ENCODE results near the gene PLCH2. TPM values are rescaled to one million over a fixed set of nuclear protein-coding genes. Genes with fewer than 3 reads are reported as not detected.

The PLCH2 gene
- total RNA-seq, 1 donor from 2014 or later: 61.4 TPM

DNA sequence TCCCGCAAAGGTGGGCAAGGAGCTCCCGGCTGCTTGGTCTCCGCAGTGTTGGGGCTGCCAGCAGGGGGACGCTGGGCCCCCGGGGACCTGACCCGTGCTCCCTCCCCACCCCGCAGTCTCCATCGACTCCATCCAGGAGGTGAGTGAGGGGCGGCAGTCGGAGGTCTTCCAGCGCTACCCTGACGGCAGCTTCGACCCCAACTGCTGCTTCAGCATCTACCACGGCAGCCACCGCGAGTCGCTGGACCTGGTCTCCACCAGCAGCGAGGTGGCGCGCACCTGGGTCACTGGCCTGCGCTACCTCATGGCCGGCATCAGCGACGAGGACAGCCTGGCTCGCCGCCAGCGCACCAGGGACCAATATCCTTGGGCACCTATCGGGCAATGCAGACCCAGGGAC lies 3.5 kb downstream of the PLCH2 start:
- no peak for DNase-seq
- Mint-ChIP-seq H3K27ac (ENCODE audit: unreplicated experiment) (no peak overlapping the region), H3K4me3 (ENCODE audit: unreplicated experiment) (no peak overlapping the region), H3K4me1 (ENCODE audit: low read depth, unreplicated experiment) (peaks cover 13% of the 10 kb centered on the region), H3K27me3 (ENCODE audit: unreplicated experiment) (peaks cover 3% of the 10 kb centered on the region), H3K36me3 (ENCODE audit: unreplicated experiment) (peaks cover 5% of the 10 kb centered on the region), H3K9me3 (ENCODE audit: unreplicated experiment) (peaks cover 5% of the 10 kb centered on the region)
- TF ChIP-seq, protein P1, sequence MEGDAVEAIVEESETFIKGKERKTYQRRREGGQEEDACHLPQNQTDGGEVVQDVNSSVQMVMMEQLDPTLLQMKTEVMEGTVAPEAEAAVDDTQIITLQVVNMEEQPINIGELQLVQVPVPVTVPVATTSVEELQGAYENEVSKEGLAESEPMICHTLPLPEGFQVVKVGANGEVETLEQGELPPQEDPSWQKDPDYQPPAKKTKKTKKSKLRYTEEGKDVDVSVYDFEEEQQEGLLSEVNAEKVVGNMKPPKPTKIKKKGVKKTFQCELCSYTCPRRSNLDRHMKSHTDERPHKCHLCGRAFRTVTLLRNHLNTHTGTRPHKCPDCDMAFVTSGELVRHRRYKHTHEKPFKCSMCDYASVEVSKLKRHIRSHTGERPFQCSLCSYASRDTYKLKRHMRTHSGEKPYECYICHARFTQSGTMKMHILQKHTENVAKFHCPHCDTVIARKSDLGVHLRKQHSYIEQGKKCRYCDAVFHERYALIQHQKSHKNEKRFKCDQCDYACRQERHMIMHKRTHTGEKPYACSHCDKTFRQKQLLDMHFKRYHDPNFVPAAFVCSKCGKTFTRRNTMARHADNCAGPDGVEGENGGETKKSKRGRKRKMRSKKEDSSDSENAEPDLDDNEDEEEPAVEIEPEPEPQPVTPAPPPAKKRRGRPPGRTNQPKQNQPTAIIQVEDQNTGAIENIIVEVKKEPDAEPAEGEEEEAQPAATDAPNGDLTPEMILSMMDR (IDR thresholded peaks at IDR 0.05; ENCODE audit: partially characterized antibody, unreplicated experiment): no peak

DNA sequence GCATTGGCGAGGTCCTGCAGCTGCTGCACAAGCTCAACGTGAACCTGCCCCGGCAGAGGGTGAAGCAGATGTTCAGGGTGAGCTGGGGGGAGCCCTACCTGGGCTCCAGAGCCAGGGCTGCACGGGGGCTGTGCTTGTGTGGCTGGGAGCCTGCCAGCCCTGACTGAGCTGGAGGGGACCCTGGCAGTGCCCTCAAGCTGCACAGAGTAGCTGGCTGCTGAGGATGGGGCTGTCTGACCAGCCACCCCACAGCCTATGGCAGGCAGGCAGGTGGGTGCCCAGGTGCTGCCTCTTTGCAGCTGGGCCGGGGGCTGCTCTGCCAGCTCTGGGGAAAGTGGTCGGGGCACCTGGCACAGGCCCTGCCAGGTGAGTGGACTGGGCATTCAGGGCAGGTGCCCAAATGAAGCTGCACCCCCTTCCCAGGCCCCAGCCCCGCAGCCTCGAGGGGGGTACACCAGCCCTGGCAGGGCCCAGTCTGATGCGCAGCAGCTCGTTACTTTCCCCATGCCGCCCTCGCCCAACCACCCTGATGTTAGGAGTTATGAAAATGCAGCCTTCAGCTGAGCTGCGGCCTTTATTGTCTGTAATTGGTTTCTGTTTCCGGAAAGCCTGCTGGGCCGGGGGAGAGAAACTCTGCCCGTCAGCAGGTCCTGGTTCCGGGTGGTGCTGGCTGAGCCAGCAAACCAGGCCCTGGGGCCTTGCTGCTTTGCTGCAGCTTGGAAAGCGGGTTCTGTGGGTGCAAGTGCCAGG lies 4.3 kb downstream of the PLCH2 start:
- peaks cover 11% of the 10 kb centered on the region for H3K4me1 Mint-ChIP-seq (ENCODE audit: low read depth, unreplicated experiment)
- peaks cover 5% of the 10 kb centered on the region for H3K36me3 Mint-ChIP-seq (ENCODE audit: unreplicated experiment)
- DNase-seq: no peak
- TF ChIP-seq, protein P1 (IDR thresholded peaks at IDR 0.05; ENCODE audit: partially characterized antibody, unreplicated experiment): no peak
- no peak overlapping the region for H3K4me3 Mint-ChIP-seq (ENCODE audit: unreplicated experiment)
- H3K27ac Mint-ChIP-seq (ENCODE audit: unreplicated experiment): no peak overlapping the region
- H3K27me3 Mint-ChIP-seq (ENCODE audit: unreplicated experiment): peaks cover 3% of the 10 kb centered on the region
- H3K9me3 Mint-ChIP-seq (ENCODE audit: unreplicated experiment): peaks cover 5% of the 10 kb centered on the region

DNA sequence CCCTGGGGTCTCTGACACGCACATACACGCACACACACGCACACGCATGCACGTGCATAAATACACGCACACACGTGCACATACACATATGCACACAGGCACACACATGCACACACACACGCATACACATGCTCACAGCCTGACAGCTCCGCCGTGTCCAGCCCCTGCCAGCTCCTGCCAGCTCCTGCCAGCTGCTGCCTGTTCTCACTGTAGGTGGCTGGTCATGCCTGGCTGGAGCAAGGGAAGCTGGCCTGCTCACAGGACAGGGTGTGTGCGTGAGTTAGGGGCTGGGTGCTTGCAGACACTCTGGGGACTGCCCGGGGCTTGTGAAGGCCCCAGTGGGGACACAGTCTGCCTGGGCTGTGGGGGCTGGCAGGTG lies 4.9 kb downstream of the PLCH2 start:
- TF ChIP-seq, protein P1 (IDR thresholded peaks at IDR 0.05; ENCODE audit: partially characterized antibody, unreplicated experiment): no peak
- H3K4me1 Mint-ChIP-seq (ENCODE audit: low read depth, unreplicated experiment): peaks cover 9% of the 10 kb centered on the region
- H3K36me3 Mint-ChIP-seq (ENCODE audit: unreplicated experiment): peaks cover 5% of the 10 kb centered on the region
- no peak for DNase-seq
- H3K27me3 Mint-ChIP-seq (ENCODE audit: unreplicated experiment): peaks cover 2% of the 10 kb centered on the region
- no peak overlapping the region for H3K27ac Mint-ChIP-seq (ENCODE audit: unreplicated experiment)
- no peak overlapping the region for H3K4me3 Mint-ChIP-seq (ENCODE audit: unreplicated experiment)
- H3K9me3 Mint-ChIP-seq (ENCODE audit: unreplicated experiment): peaks cover 5% of the 10 kb centered on the region

DNA sequence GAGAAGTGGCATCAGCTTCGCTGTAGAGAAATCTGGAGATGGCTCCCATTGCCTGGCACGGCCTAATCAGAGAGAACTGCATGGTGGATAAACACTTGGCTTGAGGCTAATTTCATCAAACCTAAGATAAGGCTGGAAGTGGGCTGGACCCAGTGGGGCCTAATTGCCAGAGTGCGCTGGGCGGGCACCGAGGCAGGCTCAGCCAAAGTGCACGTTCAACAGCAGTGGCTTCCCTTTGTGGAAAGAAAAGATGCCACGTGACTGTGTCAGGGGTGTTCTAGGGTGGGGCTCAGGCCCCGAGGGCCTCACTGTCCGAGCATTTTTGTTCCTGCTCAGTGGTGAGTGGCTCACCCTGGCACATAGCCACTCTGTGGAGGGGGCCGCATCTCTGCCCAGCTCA lies 5.8 kb downstream of the PLCH2 start:
- Mint-ChIP-seq H3K27ac (ENCODE audit: unreplicated experiment) (peak overlapping the region; percentile 48), H3K27me3 (ENCODE audit: unreplicated experiment) (peaks cover 2% of the 10 kb centered on the region), H3K4me1 (ENCODE audit: low read depth, unreplicated experiment) (peaks cover 8% of the 10 kb centered on the region), H3K36me3 (ENCODE audit: unreplicated experiment) (peaks cover 5% of the 10 kb centered on the region), H3K4me3 (ENCODE audit: unreplicated experiment) (no peak overlapping the region), H3K9me3 (ENCODE audit: unreplicated experiment) (peaks cover 5% of the 10 kb centered on the region)
- TF ChIP-seq, protein P1 (IDR thresholded peaks at IDR 0.05; ENCODE audit: partially characterized antibody, unreplicated experiment): no peak
- no peak for DNase-seq

DNA sequence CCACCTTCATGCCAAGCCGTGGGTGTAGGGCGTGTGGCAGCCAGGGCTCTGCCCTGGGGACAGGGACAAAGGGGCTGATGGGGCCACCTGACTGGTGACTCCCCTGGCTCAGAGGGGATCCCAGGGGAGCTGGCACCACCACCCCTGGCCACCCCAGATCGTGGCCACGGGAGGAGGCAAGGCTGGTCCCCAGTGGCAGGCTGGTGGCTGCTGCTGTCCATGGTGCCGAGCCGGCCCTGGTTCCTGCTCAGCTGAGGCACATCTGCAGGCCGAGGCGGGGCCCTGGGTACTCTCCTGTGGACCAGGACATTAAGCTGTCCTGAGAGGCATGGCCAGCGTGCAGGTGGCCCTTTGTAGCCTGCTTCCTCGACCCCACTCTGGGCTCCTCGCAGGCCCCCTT lies 6.5 kb downstream of the PLCH2 start:
- H3K27me3 Mint-ChIP-seq (ENCODE audit: unreplicated experiment): no peaks in the 10 kb centered on the region
- no peak overlapping the region for H3K27ac Mint-ChIP-seq (ENCODE audit: unreplicated experiment)
- no peak for DNase-seq
- H3K9me3 Mint-ChIP-seq (ENCODE audit: unreplicated experiment): peaks cover 4% of the 10 kb centered on the region
- H3K4me3 Mint-ChIP-seq (ENCODE audit: unreplicated experiment): no peak overlapping the region
- TF ChIP-seq, protein P1 (IDR thresholded peaks at IDR 0.05; ENCODE audit: partially characterized antibody, unreplicated experiment): no peak
- peaks cover 8% of the 10 kb centered on the region for H3K36me3 Mint-ChIP-seq (ENCODE audit: unreplicated experiment)
- H3K4me1 Mint-ChIP-seq (ENCODE audit: low read depth, unreplicated experiment): peaks cover 3% of the 10 kb centered on the region
